GM12865 (cell line): ENCODE results near the gene AADAC.

ENCODE experiments used
- DNase-seq: peaks from one replicate; pipeline ENCODE4 v3.0.0; 2010; ENCODE audit warnings: low read depth
- H3K4me3 ChIP-seq: 2 replicates; pipeline ENCODE4 v1.5.1; 2011; ENCODE audit warnings: mild to moderate bottlenecking, low read depth, low read length, control low read depth
- CTCF ChIP-seq: IDR thresholded peaks from 2 replicates; pipeline ENCODE4 v1.5.1; 2011; ENCODE audit warnings: low read length, control low read depth, low read depth, inconsistent platforms; ENCODE audit not compliant: insufficient read depth; ENCODE audit errors: missing control alignments

The AADAC gene

GRCh38 chr3:151811474-151811873, 2.4 kb upstream of the AADAC start:
- no peak for DNase-seq
- H3K4me3 ChIP-seq: no peak overlapping the region
- no peak for TF ChIP-seq CTCF

- no peak for TF ChIP-seq CTCF
- H3K4me3 ChIP-seq: no peak overlapping the region
- DNase-seq: no peak
Observed at GRCh38 chr3:151814588-151814987, 672 bp downstream of the AADAC start.

GRCh38 chr3:151816091-151816604, 2.2 kb downstream of the AADAC start:
- no peak for TF ChIP-seq CTCF
- no peak for DNase-seq
- no peak overlapping the region for H3K4me3 ChIP-seq

GRCh38 chr3:151817473-151817872, 3.6 kb downstream of the AADAC start:
- DNase-seq: no peak
- no peak overlapping the region for H3K4me3 ChIP-seq
- no peak for TF ChIP-seq CTCF

- DNase-seq: no peak
- no peak for TF ChIP-seq CTCF
- H3K4me3 ChIP-seq: no peak overlapping the region
Observed at GRCh38 chr3:151818361-151818760, 4.4 kb downstream of the AADAC start.

GRCh38 chr3:151819910-151820309, 6.0 kb downstream of the AADAC start:
- no peak overlapping the region for H3K4me3 ChIP-seq
- no peak for TF ChIP-seq CTCF
- DNase-seq: no peak

GRCh38 chr3:151827816-151828215, 13.9 kb downstream of the AADAC start:
- DNase-seq: no peak
- no peak for TF ChIP-seq CTCF
- H3K4me3 ChIP-seq: no peak overlapping the region
